ENCODE measurements around the gene POLQ.
A peak's percentile ranks its signal among the peaks of the same experiment; 100 is the strongest.
"Not testable (repeated sequence)": the region's sequence is repeated elsewhere in the genome, so short reads cannot be mapped to it uniquely, and the experiment has no call there.

Gene POLQ

GRCh38 chr3:121463745-121464144, 82.0 kb downstream of the POLQ start:
- no peak for TF ChIP-seq CTCF (IDR thresholded peaks at IDR 0.05; ENCODE audit: borderline replicate concordance, control extremely low read depth, extremely low read depth, insufficient read depth, missing control alignments)
- DNase-seq (ENCODE audit: low spot score) = no peak
- in situ Hi-C loops (cut with MboI; ENCODE audit: low sequenced_read_pairs, unreplicated experiment) = no loop called here

GRCh38 chr3:121462565-121462964, 83.2 kb downstream of the POLQ start:
- no peak for TF ChIP-seq CTCF (IDR thresholded peaks at IDR 0.05; ENCODE audit: borderline replicate concordance, control extremely low read depth, extremely low read depth, insufficient read depth, missing control alignments)
- DNase-seq (ENCODE audit: low spot score) = no peak
- in situ Hi-C loops (cut with MboI; ENCODE audit: low sequenced_read_pairs, unreplicated experiment) = no loop called here

GRCh38 chr3:121451752-121452151, 94.0 kb downstream of the POLQ start:
- in situ Hi-C loops (cut with MboI; ENCODE audit: low sequenced_read_pairs, unreplicated experiment); DNase-seq (ENCODE audit: low spot score): not testable (repeated sequence)

GRCh38 chr3:121443456-121443855, 102.3 kb downstream of the POLQ start:
- in situ Hi-C loops (cut with MboI; ENCODE audit: low sequenced_read_pairs, unreplicated experiment) = no loop called here
- no peak for TF ChIP-seq CTCF (IDR thresholded peaks at IDR 0.05; ENCODE audit: borderline replicate concordance, control extremely low read depth, extremely low read depth, insufficient read depth, missing control alignments)
- DNase-seq (ENCODE audit: low spot score) = no peak

- in situ Hi-C loops (cut with MboI; ENCODE audit: low sequenced_read_pairs, unreplicated experiment) = no loop called here
- no peak for DNase-seq (ENCODE audit: low spot score)
- no peak for TF ChIP-seq CTCF (IDR thresholded peaks at IDR 0.05; ENCODE audit: borderline replicate concordance, control extremely low read depth, extremely low read depth, insufficient read depth, missing control alignments)
These were observed 109.1 kb downstream of the POLQ start for GRCh38 chr3:121436641-121437040.

- in situ Hi-C loops (cut with MboI; ENCODE audit: low sequenced_read_pairs, unreplicated experiment) = no loop called here
- TF ChIP-seq CTCF (IDR thresholded peaks at IDR 0.05; ENCODE audit: borderline replicate concordance, control extremely low read depth, extremely low read depth, insufficient read depth, missing control alignments) = no peak
- DNase-seq (ENCODE audit: low spot score) = no peak
These were observed 109.7 kb downstream of the POLQ start for GRCh38 chr3:121436074-121436473.

GRCh38 chr3:121431726-121432517, 113.9 kb downstream of the POLQ start:
- peak; percentile 62 for DNase-seq (ENCODE audit: low spot score)
- TF ChIP-seq CTCF (IDR thresholded peaks at IDR 0.05; ENCODE audit: borderline replicate concordance, control extremely low read depth, extremely low read depth, insufficient read depth, missing control alignments) = no peak
- in situ Hi-C loops (cut with MboI; ENCODE audit: low sequenced_read_pairs, unreplicated experiment) = no loop called here

Measured in GM13976 (cell line).